ENCODE results near the gene RNF166.

The RNF166 gene

DNA sequence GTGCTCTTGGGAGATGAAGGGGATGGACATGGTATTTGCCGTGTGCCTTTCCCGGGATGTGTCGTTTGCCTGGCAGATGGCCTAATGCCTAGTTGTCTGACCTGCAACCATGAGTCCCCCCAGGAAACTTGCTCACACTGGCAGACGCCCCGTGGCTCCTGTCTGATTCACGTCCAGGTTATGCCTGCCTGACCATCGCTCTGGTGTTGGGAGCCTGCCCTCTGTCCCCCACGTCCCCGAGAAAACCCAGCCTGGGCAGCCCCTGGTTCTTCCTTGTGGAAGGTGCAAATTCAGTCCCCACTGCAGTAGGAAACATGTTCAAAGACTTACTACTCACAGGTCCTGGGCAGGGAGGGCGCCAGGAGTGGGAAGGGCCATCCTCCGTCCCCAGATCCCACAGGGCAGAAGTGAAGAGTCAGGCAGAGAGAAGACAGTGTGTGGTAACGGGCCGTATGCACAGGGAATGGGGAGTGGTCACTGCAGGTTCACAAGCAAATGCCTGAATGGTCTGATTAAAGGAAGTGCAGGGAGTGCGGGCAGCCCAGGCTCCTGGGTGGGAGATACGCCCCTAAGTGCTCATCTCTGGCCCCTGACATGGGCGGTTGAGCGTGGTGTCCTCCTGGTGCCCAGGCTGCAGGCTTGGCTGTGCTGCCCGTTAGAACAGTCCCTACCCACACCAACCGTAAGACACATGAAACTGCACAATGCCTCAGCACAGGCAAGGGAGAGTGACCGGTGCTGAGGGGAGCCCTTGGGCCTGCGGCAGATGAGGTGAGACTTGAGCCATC, 15.7 kb downstream of the RNF166 start:
- TF ChIP-seq, protein P1, sequence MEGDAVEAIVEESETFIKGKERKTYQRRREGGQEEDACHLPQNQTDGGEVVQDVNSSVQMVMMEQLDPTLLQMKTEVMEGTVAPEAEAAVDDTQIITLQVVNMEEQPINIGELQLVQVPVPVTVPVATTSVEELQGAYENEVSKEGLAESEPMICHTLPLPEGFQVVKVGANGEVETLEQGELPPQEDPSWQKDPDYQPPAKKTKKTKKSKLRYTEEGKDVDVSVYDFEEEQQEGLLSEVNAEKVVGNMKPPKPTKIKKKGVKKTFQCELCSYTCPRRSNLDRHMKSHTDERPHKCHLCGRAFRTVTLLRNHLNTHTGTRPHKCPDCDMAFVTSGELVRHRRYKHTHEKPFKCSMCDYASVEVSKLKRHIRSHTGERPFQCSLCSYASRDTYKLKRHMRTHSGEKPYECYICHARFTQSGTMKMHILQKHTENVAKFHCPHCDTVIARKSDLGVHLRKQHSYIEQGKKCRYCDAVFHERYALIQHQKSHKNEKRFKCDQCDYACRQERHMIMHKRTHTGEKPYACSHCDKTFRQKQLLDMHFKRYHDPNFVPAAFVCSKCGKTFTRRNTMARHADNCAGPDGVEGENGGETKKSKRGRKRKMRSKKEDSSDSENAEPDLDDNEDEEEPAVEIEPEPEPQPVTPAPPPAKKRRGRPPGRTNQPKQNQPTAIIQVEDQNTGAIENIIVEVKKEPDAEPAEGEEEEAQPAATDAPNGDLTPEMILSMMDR (IDR thresholded peaks at IDR 0.05): no peak

DNA sequence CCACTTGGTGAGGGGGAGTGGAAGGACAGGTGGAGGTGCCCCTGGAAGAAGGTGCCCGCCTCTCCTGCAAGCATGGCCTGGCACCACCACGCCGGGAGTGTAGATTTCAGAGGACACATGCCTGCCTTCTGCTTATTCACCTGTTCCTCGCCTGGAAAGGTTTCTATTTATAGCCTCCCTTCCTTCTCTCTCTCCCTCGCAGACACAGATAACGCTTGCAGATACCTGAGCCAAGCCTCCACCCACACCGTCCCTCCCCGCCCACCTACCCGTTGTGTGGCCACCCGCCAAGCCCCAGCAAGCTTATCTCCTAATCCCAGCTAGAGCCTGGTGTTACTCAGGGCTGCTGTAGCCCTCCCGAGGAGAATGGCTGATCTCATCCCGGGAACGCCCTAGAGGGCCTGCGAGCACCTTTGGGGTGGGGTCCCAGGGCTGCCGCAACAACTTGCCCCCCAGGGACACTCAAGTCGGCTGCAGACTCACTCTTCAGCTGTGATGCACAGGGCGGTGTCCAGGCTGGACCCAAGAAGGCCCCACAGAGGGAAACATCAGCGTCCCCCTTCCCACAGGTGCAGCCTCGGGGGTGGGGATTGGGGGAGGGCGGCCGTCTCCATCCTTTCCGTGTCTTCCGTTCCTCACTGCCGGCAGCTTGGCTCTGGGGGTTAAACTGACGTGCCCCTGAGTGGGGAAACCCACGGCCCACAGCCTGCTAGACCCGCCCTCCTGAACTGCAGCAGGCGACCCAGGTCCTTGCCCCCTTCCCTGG, 18.0 kb downstream of the RNF166 start:
- TF ChIP-seq, protein P1 (IDR thresholded peaks at IDR 0.05): no peak

DNA sequence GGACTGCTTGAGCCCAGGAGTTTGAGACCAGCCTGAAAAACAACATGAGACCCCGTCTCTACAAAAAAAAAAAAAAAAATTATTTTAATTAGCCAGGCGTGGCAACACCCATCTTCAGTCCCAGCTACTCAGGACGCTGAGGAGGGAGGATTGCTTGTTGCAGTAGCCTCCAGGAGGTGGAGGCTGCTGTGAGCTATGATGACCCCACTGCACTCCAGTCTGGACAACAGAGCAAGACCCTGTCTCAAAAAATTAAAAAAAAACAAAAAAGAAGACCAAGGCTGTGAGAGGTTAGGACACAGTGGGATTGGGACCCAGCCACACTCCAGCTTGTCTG, 18.6 kb downstream of the RNF166 start:
- TF ChIP-seq, protein P1 (IDR thresholded peaks at IDR 0.05): no peak

DNA sequence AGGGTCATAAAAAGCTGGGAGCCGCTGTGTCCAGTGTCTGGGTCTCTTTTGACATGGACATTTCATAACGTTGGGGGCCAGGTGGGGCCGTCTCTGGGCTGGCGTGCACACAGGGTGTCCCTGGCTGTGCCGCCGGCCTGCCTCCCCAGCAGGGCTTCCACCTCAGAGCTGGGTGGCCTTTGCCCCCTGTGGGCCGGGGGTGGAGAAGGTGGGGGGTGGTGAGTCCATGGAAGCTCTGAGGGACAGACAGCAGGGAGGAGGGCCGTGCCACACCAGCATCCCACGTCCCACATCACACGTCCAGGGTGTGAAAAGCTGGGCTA, 19.0 kb downstream of the RNF166 start:
- TF ChIP-seq, protein P1 (IDR thresholded peaks at IDR 0.05): no peak

DNA sequence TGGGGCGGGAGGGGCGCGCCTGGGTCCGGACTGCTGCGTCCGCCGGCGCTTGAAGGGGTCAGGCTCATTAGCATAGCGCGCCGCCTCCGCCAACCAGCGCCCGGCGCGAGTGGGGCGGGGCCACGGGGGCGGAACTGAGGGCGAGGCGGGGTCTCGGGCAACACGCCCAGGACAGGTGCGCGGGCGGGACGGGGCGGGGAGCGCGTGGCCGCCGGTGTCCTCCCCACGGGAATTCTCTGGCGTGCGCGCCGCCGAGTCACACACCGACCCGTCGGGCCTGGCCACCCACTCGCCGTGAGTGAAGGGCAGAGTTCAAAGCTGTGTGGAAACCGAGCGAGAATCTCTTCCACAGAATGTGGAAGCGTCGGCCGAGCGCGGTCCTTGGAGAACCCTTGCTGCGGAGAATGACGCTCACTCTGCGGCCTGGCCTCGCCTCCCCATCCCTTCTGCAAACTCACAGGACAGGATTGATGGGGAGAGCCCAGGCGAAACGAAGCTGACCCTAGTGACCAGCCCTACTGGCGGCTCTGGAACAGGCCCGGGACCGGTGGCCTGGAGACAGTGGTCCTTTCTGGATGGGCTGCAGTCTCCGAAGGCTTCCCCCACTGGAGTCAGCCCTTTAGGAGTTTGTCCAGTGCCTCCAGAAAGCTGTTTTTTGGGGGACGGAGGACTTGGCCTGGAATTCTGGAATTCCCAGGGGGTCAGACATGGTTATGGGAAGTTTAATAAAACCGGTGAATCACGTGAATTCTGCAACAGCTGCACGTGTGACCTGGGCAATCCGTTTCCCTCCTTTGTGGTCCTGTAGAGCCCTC, 19.6 kb downstream of the RNF166 start, which contains the start of gene SNAI3:
Gene SNAI3, minus strand, starts transcription at position 69 of the 815 bp plus-strand sequence. CDS start 101 bp downstream, outside the sequence.
- TF ChIP-seq, protein P1 (IDR thresholded peaks at IDR 0.05): no peak

DNA sequence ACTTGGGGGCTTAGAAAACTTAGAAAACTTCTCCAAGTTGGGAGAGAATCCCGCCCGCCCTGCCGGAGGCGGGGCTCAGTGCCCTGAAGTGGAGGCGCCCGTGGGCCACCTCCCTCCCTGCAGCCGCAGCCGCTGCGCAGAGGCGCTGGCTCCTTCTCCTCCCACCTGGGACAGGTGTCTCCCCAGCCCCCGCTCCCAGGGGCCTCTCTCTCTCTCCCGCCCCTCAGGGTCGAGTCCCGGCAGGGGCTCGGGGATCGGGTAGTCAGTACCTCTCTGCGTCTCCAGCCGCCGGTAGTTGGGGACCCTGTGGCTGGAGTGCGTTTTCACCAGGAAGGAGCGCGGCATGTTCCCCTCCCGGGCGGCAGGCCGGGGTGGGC, 20.2 kb downstream of the RNF166 start:
- TF ChIP-seq, protein P1 (IDR thresholded peaks at IDR 0.05): no peak
